Skeletal muscle cell (primary cell): ENCODE results near the gene ABCC1.

ENCODE experiments used
- DNase-seq: peaks from one replicate; pipeline ENCODE4 v3.0.0-alpha.2; 2010; ENCODE audit warnings: low read depth
- H3K4me3 ChIP-seq: 2 replicates; pipeline ENCODE4 v1.5.1; 2011; ENCODE audit warnings: low read depth, mild to moderate bottlenecking, control low read depth, low read length, moderate library complexity

ABCC1 gene

GRCh38 chr16:15985144-15985543, 35.7 kb downstream of the ABCC1 start:
- H3K4me3 ChIP-seq, result no peak overlapping the region
- DNase-seq, result no peak

GRCh38 chr16:15986261-15986660, 36.8 kb downstream of the ABCC1 start:
- DNase-seq, result no peak
- no peak overlapping the region for H3K4me3 ChIP-seq

- no peak overlapping the region for H3K4me3 ChIP-seq
- no peak for DNase-seq
Observed at GRCh38 chr16:15988268-15989013, 39.0 kb downstream of the ABCC1 start.

GRCh38 chr16:15990902-15991301, 41.5 kb downstream of the ABCC1 start:
- DNase-seq, result no peak
- H3K4me3 ChIP-seq, result no peak overlapping the region

- DNase-seq, result no peak
Observed at GRCh38 chr16:15993128-15993527, 43.7 kb downstream of the ABCC1 start.

GRCh38 chr16:15993541-15993940, 44.1 kb downstream of the ABCC1 start:
- no peak for DNase-seq
- H3K4me3 ChIP-seq, result no peak overlapping the region

More at GRCh38 chr16:15993128-15993527, 43.7 kb downstream of the ABCC1 start:
- H3K4me3 ChIP-seq, result no peak overlapping the region

GRCh38 chr16:15993946-15994665, 44.7 kb downstream of the ABCC1 start:
- DNase-seq, result no peak
- no peak overlapping the region for H3K4me3 ChIP-seq

GRCh38 chr16:15996432-15997109, 47.2 kb downstream of the ABCC1 start:
- no peak overlapping the region for H3K4me3 ChIP-seq
- no peak for DNase-seq

GRCh38 chr16:16000685-16001084, 51.3 kb downstream of the ABCC1 start:
- no peak overlapping the region for H3K4me3 ChIP-seq
- no peak for DNase-seq

- no peak for DNase-seq
- no peak overlapping the region for H3K4me3 ChIP-seq
Observed at GRCh38 chr16:16001596-16002255, 52.3 kb downstream of the ABCC1 start.

- no peak overlapping the region for H3K4me3 ChIP-seq
- DNase-seq, result no peak
Observed at GRCh38 chr16:16003719-16004313, 54.4 kb downstream of the ABCC1 start.

- no peak overlapping the region for H3K4me3 ChIP-seq
- peak; percentile 50 for DNase-seq
Observed at GRCh38 chr16:16004314-16004749, 54.9 kb downstream of the ABCC1 start.

- H3K4me3 ChIP-seq, result no peak overlapping the region
- no peak for DNase-seq
Observed at GRCh38 chr16:16005721-16006120, 56.3 kb downstream of the ABCC1 start.

- no peak for DNase-seq
- H3K4me3 ChIP-seq, result no peak overlapping the region
Observed at GRCh38 chr16:16006650-16007049, 57.2 kb downstream of the ABCC1 start.

GRCh38 chr16:16007743-16008111, 58.3 kb downstream of the ABCC1 start:
- DNase-seq, result no peak

GRCh38 chr16:16008666-16009065, 59.2 kb downstream of the ABCC1 start:
- H3K4me3 ChIP-seq, result no peak overlapping the region
- DNase-seq, result no peak

More at GRCh38 chr16:16007743-16008111, 58.3 kb downstream of the ABCC1 start:
- H3K4me3 ChIP-seq, result no peak overlapping the region

- no peak for DNase-seq
- no peak overlapping the region for H3K4me3 ChIP-seq
Observed at GRCh38 chr16:16009401-16009800, 60.0 kb downstream of the ABCC1 start.

- no peak overlapping the region for H3K4me3 ChIP-seq
- DNase-seq, result no peak
Observed at GRCh38 chr16:16010194-16010593, 60.8 kb downstream of the ABCC1 start.

- H3K4me3 ChIP-seq, result no peak overlapping the region
- DNase-seq, result no peak
Observed at GRCh38 chr16:16012144-16012543, 62.7 kb downstream of the ABCC1 start.
